HepG2 (cell line): ENCODE results near the gene PHYHIPL. TPM values are rescaled to one million over a fixed set of nuclear protein-coding genes. Genes with fewer than 3 reads are reported as not detected.
A peak's percentile ranks its signal among the peaks of the same experiment; 100 is the strongest.
"Not testable (repeated sequence)": the region's sequence is repeated elsewhere in the genome, so short reads cannot be mapped to it uniquely, and the experiment has no call there.

ENCODE experiments used
- ATAC-seq: fragments of 200-7000 bp; cut with Tn5 transposase; 3 replicates; pipeline ENCODE4 v1.9.1; 2020; ENCODE audit warnings: mild to moderate bottlenecking, moderate library complexity
- BruUV-seq: library from RNA; stranded (reverse); fragments of 400-500 nt; replicated peaks from 2 replicates; lab custom pipeline; 2021; lab: Mats Ljungman, UMichigan
- CTCF ChIA-PET: fragments of 300-600 bp; formaldehyde crosslinking; extraction: SDS; loops from one replicate; lab custom pipeline; 2021; ENCODE audit warnings: low total read pairs, inconsistent platforms, low intra/inter-chr PET ratio; lab: Yijun Ruan, JAX
- POLR2A ChIA-PET: fragments of 350-600 bp; sonication (Branson Sonifier 250); formaldehyde crosslinking; loops from one replicate; lab custom pipeline; 2020; ENCODE audit warnings: antibody characterized with exemption, inconsistent platforms; lab: Yijun Ruan, JAX
- DNase-seq: peaks from one replicate; pipeline ENCODE4 v3.0.0-alpha.2; 2015; ENCODE audit warnings: low spot score
- FAIRE-seq: peaks from 3 replicates; lab custom pipeline; 2011; peaks lifted over from hg19 to GRCh38; lab: Jason Lieb, UNC
- H2AFZ ChIP-seq: one replicate; pipeline ENCODE4 v1.6.1; 2011; ENCODE audit warnings: low read length, inconsistent platforms
- H3K27ac ChIP-seq: fragments of 300-600 bp; 3 replicates; pipeline ENCODE4 v1.8.0; 2011; ENCODE audit warnings: mixed run types, mild to moderate bottlenecking, mixed read lengths, low read length, inconsistent platforms; ENCODE audit not compliant: insufficient read depth; ENCODE audit errors: extremely low read length
- H3K27me3 ChIP-seq, 2 experiments: fragments of 200-600 bp in 1 of 2; 2 replicates in 1 of 2; 3 replicates in 1 of 2; pipeline versions ENCODE4 v1.6.0 to v1.8.0; 2011; ENCODE audit warnings: low read length in 2 of 2, mild to moderate bottlenecking in 2 of 2, moderate library complexity in 2 of 2, inconsistent platforms in 1 of 2; ENCODE audit not compliant: insufficient read depth in 2 of 2, control insufficient read depth in 1 of 2
- H3K36me3 ChIP-seq, 2 experiments: fragments of 200-600 bp in 1 of 2; replicated peaks in 1 of 2; 2 replicates in 1 of 2; 3 replicates in 1 of 2; pipeline versions ENCODE4 v1.5.1 to v1.8.0; 2011; ENCODE audit warnings: low read length in 2 of 2, inconsistent platforms in 1 of 2; ENCODE audit not compliant: insufficient read depth in 2 of 2, control insufficient read depth in 1 of 2
- H3K4me1 ChIP-seq: 2 replicates; pipeline ENCODE4 v1.5.1; 2012; ENCODE audit warnings: low read length, inconsistent platforms; ENCODE audit not compliant: insufficient read depth
- H3K4me2 ChIP-seq: 2 replicates; pipeline ENCODE4 v1.6.0; 2011; ENCODE audit warnings: low read depth, low read length, inconsistent platforms
- H3K4me3 ChIP-seq, 3 experiments: fragments of 200-600 bp in 1 of 3; sonication (generic), shearing (Covaris generic) in 1 of 3; replicated peaks in 1 of 3; 2 replicates each; pipeline ENCODE4 v1.5.1; 2011 to 2016; ENCODE audit warnings: low read length in 3 of 3, inconsistent platforms in 2 of 3, low read depth in 2 of 3, mild to moderate bottlenecking in 2 of 3, control low read depth in 1 of 3, mixed read lengths in 1 of 3; ENCODE audit not compliant: insufficient read depth in 1 of 3
- H3K79me2 ChIP-seq: one replicate; pipeline ENCODE4 v1.6.1; 2011; ENCODE audit warnings: low read length, inconsistent platforms; ENCODE audit not compliant: insufficient read depth
- H3K9ac ChIP-seq: 2 replicates; pipeline ENCODE4 v1.6.0; 2011; ENCODE audit warnings: mild to moderate bottlenecking, low read depth, low read length, inconsistent platforms; ENCODE audit not compliant: insufficient read depth
- H3K9me3 ChIP-seq: 2 replicates; pipeline ENCODE4 v1.5.1; 2012; ENCODE audit warnings: mild to moderate bottlenecking, low read length
- H4K20me1 ChIP-seq: 2 replicates; pipeline ENCODE4 v1.6.0; 2011; ENCODE audit warnings: inconsistent platforms, mild to moderate bottlenecking, low read length, moderate library complexity; ENCODE audit not compliant: insufficient read depth
- DPF2 ChIP-seq: sonication (generic); formaldehyde crosslinking; IDR thresholded peaks from 2 replicates; pipeline ENCODE4 v1.4.0; 2020; ENCODE audit warnings: mild to moderate bottlenecking, low read depth, missing genetic modification reagents, borderline replicate concordance
- FOXA1 ChIP-seq, 2 experiments: fragments of 450-650 bp in 1 of 2; sonication (generic) in 1 of 2; formaldehyde crosslinking in 1 of 2; IDR thresholded peaks; 2 replicates each; pipeline versions ENCODE4 v1.4.0 to v1.6.1; 2016 to 2020; ENCODE audit warnings: missing genetic modification reagents in 1 of 2
- RBM22 ChIP-seq: fragments of 200-400 bp; formaldehyde crosslinking; optimal IDR thresholded peaks from 2 replicates; pipeline ENCODE3; 2017; ENCODE audit warnings: mild to moderate bottlenecking, low read length, moderate library complexity
- ZNF121 ChIP-seq: sonication (generic); formaldehyde crosslinking; IDR thresholded peaks from 2 replicates; pipeline ENCODE4 v1.5.0; 2020; ENCODE audit warnings: mild to moderate bottlenecking, missing genetic modification reagents
- ZNF878 ChIP-seq: sonication (generic); formaldehyde crosslinking; IDR thresholded peaks from 2 replicates; pipeline ENCODE4 v1.8.1; 2023; ENCODE audit warnings: mild to moderate bottlenecking, missing genetic modification reagents, moderate library complexity
- WGBS: methylation state at CpG from one replicate; pipeline ENCODE4 v1.1.6; 2017; ENCODE audit warnings: low lambda C conversion rate; 5-methylcytosine and 5-hydroxymethylcytosine counted together
- in situ Hi-C: cut with HindIII; loops from 2 replicates; pipeline ENCODE4 v1.10.0; 2017; ENCODE audit warnings: low pct_unique_long_range_greater_than_20kb; ENCODE audit not compliant: extremely low pct_ligation_motif_present
- intact Hi-C: fragments of 100-400 bp; cut with micrococcal nuclease; formaldehyde crosslinking; loops from one replicate; pipeline ENCODE4 v1.10.0; 2022; ENCODE audit not compliant: unreplicated experiment
- polyA plus RNA-seq, 8 experiments: library from polyadenylated mRNA; depleted of rRNA in 3 of 8; stranded (reverse) in 7 of 8; unstranded in 1 of 8; fragments of >200 nt; fragmentation: Illumina TruSeq in 4 of 8; extraction: Trizol in 4 of 8; gene quantifications; 2 replicates each; pipeline versions ENCODE4 v1.2.1 to v1.2.3, GENCODE V29; 2011 to 2016; ENCODE audit warnings: low read depth in 4 of 8, missing spikeins in 1 of 8, mixed read lengths in 1 of 8; ENCODE audit not compliant: insufficient read depth in 1 of 8
- total RNA-seq, 5 experiments: library from RNA; depleted of rRNA; stranded (reverse); fragments of >200 nt; fragmentation: Illumina TruSeq; extraction: Trizol; gene quantifications; 2 replicates each; pipeline ENCODE4 v1.2.3, GENCODE V29; 2016; ENCODE audit warnings: low read depth in 1 of 5
- TF ChIP-seq, protein P1 (sequence below): IDR thresholded peaks from 2 replicates; pipeline ENCODE4 v1.4.0; 2020; ENCODE audit warnings: mild to moderate bottlenecking, missing genetic modification reagents
- TF ChIP-seq, protein P2 (sequence below): sonication (generic); formaldehyde crosslinking; IDR thresholded peaks from 2 replicates; pipeline ENCODE4 v1.5.0; 2020; ENCODE audit warnings: mild to moderate bottlenecking, missing genetic modification reagents

Gene PHYHIPL
- total and polyA plus RNA-seq, 2 of the 13 experiments (the other 11 are each of a cell fraction or from before 2014, with no cell fraction given): 40.6 to 78.5 TPM

DNA sequence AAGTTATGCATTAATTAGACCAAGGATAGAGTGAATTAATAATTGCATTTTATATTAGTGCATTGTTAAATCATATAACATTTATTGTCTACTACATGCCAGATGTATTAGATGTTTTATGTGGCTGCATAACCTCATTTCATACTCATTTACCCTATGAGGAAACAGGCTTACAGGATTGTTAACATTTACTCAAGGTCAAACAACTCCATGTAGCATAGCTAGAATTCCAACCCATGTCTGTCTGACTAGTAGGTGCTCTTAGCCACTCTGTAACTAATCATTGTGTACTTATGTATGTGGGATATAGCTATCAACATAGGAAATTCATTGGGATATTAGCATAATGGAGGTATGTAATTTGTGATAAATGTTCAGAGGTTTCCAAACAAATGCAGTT, 46.3 kb downstream of the PHYHIPL start (continued):
- TF ChIP-seq ZNF878 (CRISPR knock-in tag) (no peak), DPF2 (CRISPR knock-in tag) (peak; percentile 57; the same call in 1 of the 2 replicates), FOXA1 (IDR thresholded peaks at IDR 0.05) (no peak), FOXA1 (CRISPR knock-in tag; IDR thresholded peaks at IDR 0.05) (peak; percentile 48; the same call in 1 of the 2 replicates)
- TF ChIP-seq, protein P1, sequence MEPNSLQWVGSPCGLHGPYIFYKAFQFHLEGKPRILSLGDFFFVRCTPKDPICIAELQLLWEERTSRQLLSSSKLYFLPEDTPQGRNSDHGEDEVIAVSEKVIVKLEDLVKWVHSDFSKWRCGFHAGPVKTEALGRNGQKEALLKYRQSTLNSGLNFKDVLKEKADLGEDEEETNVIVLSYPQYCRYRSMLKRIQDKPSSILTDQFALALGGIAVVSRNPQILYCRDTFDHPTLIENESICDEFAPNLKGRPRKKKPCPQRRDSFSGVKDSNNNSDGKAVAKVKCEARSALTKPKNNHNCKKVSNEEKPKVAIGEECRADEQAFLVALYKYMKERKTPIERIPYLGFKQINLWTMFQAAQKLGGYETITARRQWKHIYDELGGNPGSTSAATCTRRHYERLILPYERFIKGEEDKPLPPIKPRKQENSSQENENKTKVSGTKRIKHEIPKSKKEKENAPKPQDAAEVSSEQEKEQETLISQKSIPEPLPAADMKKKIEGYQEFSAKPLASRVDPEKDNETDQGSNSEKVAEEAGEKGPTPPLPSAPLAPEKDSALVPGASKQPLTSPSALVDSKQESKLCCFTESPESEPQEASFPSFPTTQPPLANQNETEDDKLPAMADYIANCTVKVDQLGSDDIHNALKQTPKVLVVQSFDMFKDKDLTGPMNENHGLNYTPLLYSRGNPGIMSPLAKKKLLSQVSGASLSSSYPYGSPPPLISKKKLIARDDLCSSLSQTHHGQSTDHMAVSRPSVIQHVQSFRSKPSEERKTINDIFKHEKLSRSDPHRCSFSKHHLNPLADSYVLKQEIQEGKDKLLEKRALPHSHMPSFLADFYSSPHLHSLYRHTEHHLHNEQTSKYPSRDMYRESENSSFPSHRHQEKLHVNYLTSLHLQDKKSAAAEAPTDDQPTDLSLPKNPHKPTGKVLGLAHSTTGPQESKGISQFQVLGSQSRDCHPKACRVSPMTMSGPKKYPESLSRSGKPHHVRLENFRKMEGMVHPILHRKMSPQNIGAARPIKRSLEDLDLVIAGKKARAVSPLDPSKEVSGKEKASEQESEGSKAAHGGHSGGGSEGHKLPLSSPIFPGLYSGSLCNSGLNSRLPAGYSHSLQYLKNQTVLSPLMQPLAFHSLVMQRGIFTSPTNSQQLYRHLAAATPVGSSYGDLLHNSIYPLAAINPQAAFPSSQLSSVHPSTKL (CRISPR knock-in tag): peak; percentile 86

DNA sequence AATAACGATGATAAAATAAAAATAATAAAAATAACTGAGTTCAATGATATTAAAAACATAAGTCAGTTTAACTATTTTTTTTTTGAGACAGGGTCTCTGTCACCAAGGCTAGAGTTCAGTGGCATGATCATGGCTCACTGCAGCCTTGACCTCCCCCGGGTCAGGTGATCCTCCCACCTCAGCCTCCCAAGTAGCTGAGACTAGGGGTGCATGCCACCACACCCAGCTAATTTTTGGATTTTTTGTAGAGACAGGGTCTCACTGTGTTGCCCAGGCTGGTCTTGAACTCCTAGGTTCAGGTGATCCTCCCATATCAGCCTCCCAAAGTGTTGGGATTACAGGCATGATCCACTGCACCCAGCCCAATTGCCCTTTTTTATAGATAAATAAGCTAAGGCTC, 47.2 kb downstream of the PHYHIPL start:
- CTCF ChIA-PET, DNase-seq, H3K4me2 ChIP-seq, in situ Hi-C loops, H2AFZ ChIP-seq, H3K9ac ChIP-seq, H3K27ac ChIP-seq, H3K9me3 ChIP-seq, ATAC-seq, H3K4me3 ChIP-seq, BruUV-seq, H3K27me3 ChIP-seq, POLR2A ChIA-PET, H3K36me3 ChIP-seq, FAIRE-seq: not testable (repeated sequence)
- H3K79me2 ChIP-seq: peaks cover 100% of the 10 kb centered on the region
- H3K4me1 ChIP-seq: peaks cover 58% of the 10 kb centered on the region
- intact Hi-C loops: loop anchor here (5.0 to 10.0 kb wide), 3 partner anchors 41 to 329 kb away; no protein-coding TSS in a partner anchor
- TF ChIP-seq RBM22 (peak; percentile 82), ZNF121 (peak; percentile 55; the same call in 1 of the 2 replicates)
- TF ChIP-seq, protein P2, sequence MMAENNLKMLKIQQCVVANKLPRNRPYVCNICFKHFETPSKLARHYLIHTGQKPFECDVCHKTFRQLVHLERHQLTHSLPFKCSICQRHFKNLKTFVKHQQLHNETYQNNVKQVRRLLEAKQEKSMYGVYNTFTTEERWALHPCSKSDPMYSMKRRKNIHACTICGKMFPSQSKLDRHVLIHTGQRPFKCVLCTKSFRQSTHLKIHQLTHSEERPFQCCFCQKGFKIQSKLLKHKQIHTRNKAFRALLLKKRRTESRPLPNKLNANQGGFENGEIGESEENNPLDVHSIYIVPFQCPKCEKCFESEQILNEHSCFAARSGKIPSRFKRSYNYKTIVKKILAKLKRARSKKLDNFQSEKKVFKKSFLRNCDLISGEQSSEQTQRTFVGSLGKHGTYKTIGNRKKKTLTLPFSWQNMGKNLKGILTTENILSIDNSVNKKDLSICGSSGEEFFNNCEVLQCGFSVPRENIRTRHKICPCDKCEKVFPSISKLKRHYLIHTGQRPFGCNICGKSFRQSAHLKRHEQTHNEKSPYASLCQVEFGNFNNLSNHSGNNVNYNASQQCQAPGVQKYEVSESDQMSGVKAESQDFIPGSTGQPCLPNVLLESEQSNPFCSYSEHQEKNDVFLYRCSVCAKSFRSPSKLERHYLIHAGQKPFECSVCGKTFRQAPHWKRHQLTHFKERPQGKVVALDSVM (CRISPR knock-in tag): peak; percentile 35; the same call in 1 of the 2 replicates
- 97% methylated on average over 2 of the region's 2 CpGs for WGBS
- H4K20me1 ChIP-seq: peaks cover 91% of the 10 kb centered on the region
